MG63 (cell line): ENCODE data around the gene KRTAP12-2. TPM values are rescaled to one million over a fixed set of nuclear protein-coding genes. Genes with fewer than 3 reads are reported as not detected.
"Not testable (repeated sequence)": the region's sequence is repeated elsewhere in the genome, so short reads cannot be mapped to it uniquely, and the experiment has no call there.

ENCODE experiments used
- DNase-seq: peaks from one replicate; pipeline ENCODE4 v3.0.0-alpha.2; 2020
- H3K27me3 ChIP-seq: fragments of 250-450 bp; sonication (Bioruptor Pico); 2 replicates; pipeline ENCODE4 v1.5.1; 2020; ENCODE audit warnings: mild to moderate bottlenecking, moderate library complexity
- H3K36me3 ChIP-seq: fragments of 250-450 bp; sonication (Bioruptor Pico); 2 replicates; pipeline ENCODE4 v1.5.1; 2020; ENCODE audit warnings: mild to moderate bottlenecking, moderate library complexity
- H3K4me3 ChIP-seq: fragments of 250-450 bp; sonication (Bioruptor Pico); 2 replicates; pipeline ENCODE4 v1.5.1; 2020; ENCODE audit warnings: mild to moderate bottlenecking, moderate library complexity
- H3K9me3 ChIP-seq: fragments of 250-450 bp; sonication (Bioruptor Pico); 2 replicates; pipeline ENCODE4 v1.5.1; 2020; ENCODE audit warnings: mild to moderate bottlenecking, moderate library complexity
- total RNA-seq: library from RNA; depleted of rRNA; stranded (reverse); fragments of >200 nt; shearing (Covaris generic); gene quantifications from 2 replicates; pipeline ENCODE4 v1.2.3, GENCODE V29; 2014; ENCODE audit warnings: low replicate concordance

Gene KRTAP12-2
- total RNA-seq, 1 experiment from 2014 or later: not detected

- no peaks in the 10 kb centered on the region for H3K36me3 ChIP-seq
- no peak overlapping the region for H3K4me3 ChIP-seq
- peaks cover 19% of the 10 kb centered on the region for H3K9me3 ChIP-seq
- no peaks in the 10 kb centered on the region; the same call in none of the 2 replicates for H3K27me3 ChIP-seq
- no peak for DNase-seq
Observed at GRCh38 chr21:44647222-44647552, 19.5 kb downstream of the KRTAP12-2 start.

- H3K27me3 ChIP-seq, DNase-seq, H3K4me3 ChIP-seq, H3K36me3 ChIP-seq: not testable (repeated sequence)
- H3K9me3 ChIP-seq: peaks cover 19% of the 10 kb centered on the region
Observed at GRCh38 chr21:44646366-44647221, 20.1 kb downstream of the KRTAP12-2 start, which contains the start of gene KRTAP10-11. TSS of gene KRTAP10-11 (plus strand) at chr21:44646414. CDS start at chr21:44646459, 45 bp downstream.

DNA sequence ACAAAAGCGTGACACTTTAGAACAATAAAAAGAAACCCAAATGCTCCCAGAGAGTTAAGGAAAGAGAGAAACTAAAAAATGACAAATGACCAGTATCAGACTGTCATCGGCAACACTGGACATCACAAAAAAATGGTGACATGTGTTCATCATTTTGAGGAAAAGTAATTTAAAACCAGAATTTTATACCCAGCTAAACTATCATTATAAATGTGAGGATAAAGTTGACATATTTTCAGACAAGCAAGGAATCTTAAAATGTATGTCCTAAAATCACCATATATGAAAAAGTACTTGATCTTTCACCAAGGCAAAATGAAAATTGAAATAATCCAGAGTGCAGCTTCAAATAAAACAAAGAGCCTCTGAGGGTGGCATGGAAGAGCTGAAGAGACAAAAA, 21.8 kb downstream of the KRTAP12-2 start:
- H3K4me3 ChIP-seq: no peak overlapping the region
- H3K9me3 ChIP-seq: peaks cover 19% of the 10 kb centered on the region
- no peaks in the 10 kb centered on the region for H3K36me3 ChIP-seq
- DNase-seq: no peak
- H3K27me3 ChIP-seq: no peaks in the 10 kb centered on the region; the same call in none of the 2 replicates

DNA sequence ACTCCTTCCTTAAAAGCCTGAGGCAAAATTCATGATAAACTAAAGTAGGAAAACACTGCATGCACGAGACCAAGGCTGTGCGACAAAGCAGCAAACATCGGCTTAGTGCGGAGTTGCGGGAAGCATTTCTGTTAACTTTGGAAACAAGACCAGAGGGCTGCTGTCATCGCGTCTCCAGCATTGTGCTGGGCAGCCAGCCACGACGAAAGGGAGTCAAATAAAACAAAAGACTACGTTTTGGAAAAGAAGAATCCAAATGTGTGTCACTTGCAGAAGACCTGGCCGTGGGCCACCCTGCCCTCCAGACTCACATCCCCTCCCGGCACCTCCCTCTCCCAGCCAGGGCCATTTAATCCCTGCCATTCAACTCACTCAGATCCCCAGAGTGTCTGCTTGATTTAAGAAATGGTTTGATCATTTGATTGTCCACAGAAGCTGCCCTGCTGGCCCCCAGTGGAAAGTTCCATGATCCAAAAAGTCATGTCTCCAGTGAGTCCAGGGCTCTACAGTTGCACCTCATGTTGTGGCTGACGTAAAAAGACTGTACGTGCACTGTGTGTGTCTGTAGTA, 22.9 kb downstream of the KRTAP12-2 start:
- no peak overlapping the region for H3K4me3 ChIP-seq
- no peaks in the 10 kb centered on the region for H3K36me3 ChIP-seq
- H3K27me3 ChIP-seq: no peaks in the 10 kb centered on the region; the same call in none of the 2 replicates
- no peak for DNase-seq
- H3K9me3 ChIP-seq: peaks cover 19% of the 10 kb centered on the region

DNA sequence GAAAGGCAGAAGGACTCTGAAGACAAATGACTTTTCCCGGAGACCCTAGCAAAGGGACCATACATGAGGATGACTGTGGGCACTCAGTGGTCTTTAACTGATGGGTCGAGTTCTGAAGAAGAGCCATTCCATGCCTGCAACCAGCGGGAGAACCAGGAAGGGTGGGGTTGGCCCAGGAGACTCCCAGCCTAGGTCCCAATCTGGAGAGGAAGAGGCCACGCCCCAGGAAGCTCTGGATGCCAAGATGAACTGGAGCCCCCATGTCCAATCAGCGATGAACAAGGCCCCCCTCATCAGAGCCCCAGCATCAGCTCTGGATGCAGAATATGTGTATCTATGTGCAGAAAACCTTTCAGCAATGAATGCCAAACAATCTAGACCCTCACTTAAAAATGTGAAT, 26.0 kb downstream of the KRTAP12-2 start:
- H3K4me3 ChIP-seq: no peak overlapping the region
- no peaks in the 10 kb centered on the region for H3K36me3 ChIP-seq
- DNase-seq: no peak
- peaks cover 19% of the 10 kb centered on the region for H3K9me3 ChIP-seq
- no peaks in the 10 kb centered on the region; the same call in none of the 2 replicates for H3K27me3 ChIP-seq

DNA sequence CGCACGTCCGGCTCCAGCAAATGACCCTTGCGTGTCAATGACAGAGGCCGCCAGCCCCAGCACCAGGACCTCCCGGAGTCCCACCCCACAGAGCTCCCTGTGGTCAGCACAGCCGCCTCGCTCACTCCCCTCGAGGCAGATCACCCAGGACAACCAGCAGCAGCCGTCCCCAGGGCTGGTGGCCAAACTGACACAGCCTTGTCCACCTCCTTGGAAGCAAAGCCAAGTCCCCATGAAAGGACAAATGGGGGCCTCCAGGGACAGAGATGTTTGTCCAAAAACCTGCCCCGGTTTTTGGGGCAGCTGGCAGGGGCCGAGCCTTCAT, 27.4 kb downstream of the KRTAP12-2 start:
- no peak for DNase-seq
- Histone ChIP-seq H3K27me3 (no peaks in the 10 kb centered on the region; the same call in none of the 2 replicates), H3K9me3 (peaks cover 8% of the 10 kb centered on the region), H3K4me3 (no peak overlapping the region), H3K36me3 (no peaks in the 10 kb centered on the region)

DNA sequence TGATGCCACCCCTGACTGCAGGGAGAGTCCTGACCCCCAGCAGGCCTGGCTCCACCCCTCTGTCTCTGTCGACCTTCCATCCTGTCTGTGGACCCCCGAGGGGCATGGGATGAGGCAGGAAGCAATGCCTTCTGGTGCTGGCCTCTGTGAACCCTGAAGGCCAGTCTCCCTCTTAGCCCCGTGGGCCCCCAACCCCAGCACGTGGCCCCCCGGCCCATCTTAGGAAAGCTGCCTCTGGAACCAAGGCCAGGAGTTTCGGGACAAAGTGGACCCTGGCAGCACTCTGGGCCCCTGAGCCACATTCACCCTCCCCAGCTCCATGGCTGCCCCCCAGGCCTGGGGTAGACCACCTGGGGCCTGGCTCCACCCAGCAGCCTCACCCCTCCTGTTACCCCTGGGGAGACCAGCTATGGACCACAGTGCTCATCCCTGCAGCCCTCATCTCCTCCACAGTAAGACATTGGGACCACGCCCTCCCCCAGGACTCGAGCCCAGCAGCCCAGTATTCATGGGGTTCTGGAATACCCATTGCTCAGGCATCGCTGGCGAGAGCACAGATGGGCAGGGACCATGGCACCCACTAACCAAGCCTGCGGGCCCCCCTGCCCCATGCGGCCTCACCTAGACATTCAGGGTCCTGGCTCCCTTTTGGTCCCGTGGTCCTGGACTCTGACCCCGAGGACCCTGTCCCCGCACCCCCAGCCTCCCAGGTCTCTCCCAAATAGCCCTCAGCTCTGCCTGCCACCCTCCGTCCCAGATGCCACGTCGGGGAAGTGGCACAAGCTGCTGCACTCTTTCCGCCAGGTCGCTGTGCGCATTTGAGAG, 28.0 kb downstream of the KRTAP12-2 start:
- not testable (repeated sequence) for H3K9me3 ChIP-seq, H3K27me3 ChIP-seq, DNase-seq, H3K4me3 ChIP-seq, H3K36me3 ChIP-seq

GRCh38 chr21:44637851-44638348, 28.8 kb downstream of the KRTAP12-2 start:
- H3K27me3 ChIP-seq, H3K9me3 ChIP-seq, DNase-seq, H3K36me3 ChIP-seq, H3K4me3 ChIP-seq: not testable (repeated sequence)

- DNase-seq: no peak
- no peaks in the 10 kb centered on the region for H3K36me3 ChIP-seq
- no peaks in the 10 kb centered on the region; the same call in none of the 2 replicates for H3K27me3 ChIP-seq
- peaks cover 4% of the 10 kb centered on the region; the same call in 1 of the 2 replicates for H3K9me3 ChIP-seq
- no peak within 1 kb of the TSS for H3K4me3 ChIP-seq
Observed at GRCh38 chr21:44637018-44637850, 29.5 kb downstream of the KRTAP12-2 start, which contains the start of gene KRTAP10-10. TSS of gene KRTAP10-10 (plus strand) at chr21:44637356. CDS start at chr21:44637418, 62 bp downstream.

DNA sequence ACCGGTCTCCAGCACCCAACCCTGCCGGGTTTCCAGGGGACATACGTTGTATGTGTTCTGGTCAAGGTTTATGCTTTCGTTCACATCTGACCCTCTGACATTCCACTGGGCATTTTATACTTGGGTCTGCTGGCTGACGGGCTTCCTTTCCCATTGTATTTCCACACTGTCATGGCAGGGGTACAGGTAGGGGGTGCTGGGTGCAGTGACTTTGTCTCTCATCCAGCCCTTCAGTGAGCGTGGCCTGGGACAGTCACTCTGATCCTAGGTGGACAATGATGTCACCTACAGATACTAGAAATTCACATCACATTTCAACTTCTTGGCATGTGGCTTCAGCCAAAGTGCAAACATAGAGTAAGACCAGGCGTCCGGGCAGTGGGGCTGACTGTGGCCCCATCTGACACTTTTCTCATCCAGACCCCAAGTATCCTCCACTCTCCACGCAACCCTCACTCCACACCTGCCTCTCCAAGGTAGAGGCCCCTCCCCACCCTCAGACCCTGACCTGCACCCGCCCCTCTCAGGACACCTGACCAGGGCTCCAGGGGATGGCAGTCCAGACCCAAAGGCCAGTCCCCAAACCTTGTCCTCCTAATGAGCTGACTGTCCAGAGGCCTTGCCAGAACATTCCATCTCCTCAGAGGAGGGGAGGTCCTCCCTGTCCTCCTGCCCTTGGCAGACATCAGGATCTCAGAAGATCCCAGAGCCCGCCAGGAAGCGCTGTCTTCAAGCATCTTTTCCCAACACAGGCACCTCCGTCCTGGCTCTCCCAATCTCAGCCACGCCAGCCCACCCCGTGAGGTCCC, 30.3 kb downstream of the KRTAP12-2 start:
- Histone ChIP-seq H3K36me3 (no peaks in the 10 kb centered on the region), H3K27me3 (no peaks in the 10 kb centered on the region; the same call in none of the 2 replicates), H3K4me3 (no peak overlapping the region), H3K9me3 (peaks cover 13% of the 10 kb centered on the region)
- DNase-seq: no peak

DNA sequence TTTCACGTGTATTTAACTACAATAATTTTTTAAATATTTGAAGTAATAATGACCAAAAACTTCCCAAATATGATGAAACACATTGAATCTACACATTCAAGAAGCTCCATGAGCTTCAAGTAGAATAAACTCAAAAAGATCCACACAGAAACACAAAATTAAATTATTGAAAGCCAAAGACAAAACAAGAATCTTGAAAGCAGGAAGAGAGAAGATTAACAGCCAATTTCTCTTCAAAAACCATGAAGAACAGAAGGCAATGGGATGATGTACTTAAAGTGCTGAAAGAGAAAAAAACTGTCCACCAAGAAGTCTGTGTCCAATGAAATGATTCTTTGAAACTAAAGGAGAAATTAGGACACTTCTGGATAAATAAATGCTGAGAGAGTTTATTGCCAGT, 34.7 kb downstream of the KRTAP12-2 start:
- H3K4me3 ChIP-seq: no peak overlapping the region
- H3K9me3 ChIP-seq: peaks cover 18% of the 10 kb centered on the region
- DNase-seq: no peak
- H3K36me3 ChIP-seq: no peaks in the 10 kb centered on the region
- no peaks in the 10 kb centered on the region; the same call in none of the 2 replicates for H3K27me3 ChIP-seq

DNA sequence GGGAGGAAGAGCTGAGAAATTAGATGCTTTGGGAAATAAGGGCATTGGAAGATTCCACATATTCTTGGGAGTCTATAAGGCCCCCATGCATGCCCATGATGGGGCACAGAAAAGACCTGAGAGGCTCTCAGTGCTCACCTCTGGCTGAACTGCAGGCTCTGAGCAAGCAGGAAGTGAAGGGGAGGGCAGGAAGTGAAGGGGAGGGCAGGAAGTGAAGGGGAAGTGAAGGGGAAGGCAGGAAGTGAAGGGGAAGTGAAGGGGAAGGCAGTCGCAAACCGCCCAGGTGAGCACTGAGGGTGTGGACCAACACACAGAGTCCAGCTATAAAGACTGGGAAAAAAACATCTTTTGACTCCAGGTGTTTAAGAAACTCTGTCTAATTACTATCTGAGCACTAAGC, 36.3 kb downstream of the KRTAP12-2 start:
- DNase-seq: no peak
- H3K27me3 ChIP-seq: no peaks in the 10 kb centered on the region; the same call in none of the 2 replicates
- H3K9me3 ChIP-seq: peaks cover 18% of the 10 kb centered on the region

DNA sequence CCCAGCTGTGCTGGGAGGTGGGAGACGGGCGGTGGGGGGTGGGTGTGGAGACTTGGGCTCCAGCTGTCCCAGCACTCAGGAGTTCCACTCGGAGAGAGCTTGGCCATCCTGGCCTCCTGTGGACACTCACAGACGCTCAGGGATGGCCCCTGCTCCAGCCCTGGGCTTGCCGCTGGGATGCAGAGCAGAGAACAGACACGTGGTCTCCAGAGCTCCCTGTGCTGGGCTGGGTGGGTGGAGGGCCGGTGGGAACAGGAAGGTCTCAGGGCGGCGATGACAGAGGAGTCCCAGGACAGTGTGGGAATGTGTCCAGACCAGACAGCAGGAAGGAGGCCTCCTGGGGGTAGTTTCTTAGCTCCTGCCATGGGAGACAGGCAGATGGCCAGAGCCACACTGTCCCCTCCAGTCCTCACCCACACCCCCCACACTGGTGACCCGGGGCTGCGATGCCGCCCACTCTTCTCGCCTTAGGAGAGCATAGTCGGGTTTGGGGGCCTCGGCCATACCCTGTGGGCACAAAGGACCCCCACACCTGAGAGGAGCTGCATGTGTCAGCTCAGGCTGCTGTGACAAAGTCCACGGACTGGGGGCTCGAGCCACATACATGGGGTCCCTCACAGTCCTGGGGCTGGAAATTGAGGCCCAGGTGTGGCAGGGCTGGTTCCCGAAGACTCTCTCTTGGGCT, 37.9 kb downstream of the KRTAP12-2 start:
- Histone ChIP-seq H3K27me3 (no peaks in the 10 kb centered on the region), H3K36me3 (no peaks in the 10 kb centered on the region), H3K4me3 (no peak overlapping the region), H3K9me3 (peaks cover 28% of the 10 kb centered on the region)
- DNase-seq: no peak

More for the DNA sequence above, 36.3 kb downstream of the KRTAP12-2 start:
- H3K4me3 ChIP-seq: no peak overlapping the region
- no peaks in the 10 kb centered on the region for H3K36me3 ChIP-seq

- H3K36me3 ChIP-seq, DNase-seq, H3K27me3 ChIP-seq, H3K4me3 ChIP-seq: not testable (repeated sequence)
- peaks cover 36% of the 10 kb centered on the region for H3K9me3 ChIP-seq
Observed at GRCh38 chr21:44627831-44628233, 38.9 kb downstream of the KRTAP12-2 start.
